Gastroesophageal sphincter (tissue), 4 donors: ENCODE measurements around the gene MCF2L2. TPM values are rescaled to one million over a fixed set of nuclear protein-coding genes. Genes with fewer than 3 reads are reported as not detected.

ENCODE experiments used
- ATAC-seq: fragments of 150-250 bp; one replicate; pipeline ENCODE4 v1.9.1; 2016; ENCODE audit warnings: mild to moderate bottlenecking, moderate library complexity
- H3K27ac ChIP-seq, 4 donors: fragments of 200-600 bp; sonication (generic) in 3 of 4; 1 replicate in 3 of 4; 2 replicates in 1 of 4; pipeline ENCODE4 v1.5.1; 2016 to 2019
- H3K27me3 ChIP-seq: fragments of 200-600 bp; sonication (generic); one replicate; pipeline ENCODE4 v1.5.1; 2019
- H3K36me3 ChIP-seq, 2 donors: fragments of 200-600 bp; sonication (generic); one replicate each; pipeline ENCODE4 v1.5.1; 2019; ENCODE audit warnings: control low read depth in 1 of 2
- H3K4me1 ChIP-seq, 3 donors: fragments of 200-600 bp; sonication (generic); 1 replicate in 2 of 3; 2 replicates in 1 of 3; pipeline ENCODE4 v1.5.1; 2016 to 2019; ENCODE audit warnings: control low read depth in 2 of 3
- H3K4me3 ChIP-seq, 2 donors: fragments of 200-600 bp; sonication (generic); one replicate each; pipeline ENCODE4 v1.5.1; 2019; ENCODE audit warnings: mild to moderate bottlenecking in 1 of 2, moderate library complexity in 1 of 2
- H3K9me3 ChIP-seq, 3 donors: fragments of 200-600 bp; sonication (generic); one replicate each; pipeline ENCODE4 v1.5.1; 2017 to 2019; ENCODE audit warnings: control low read depth in 2 of 3
- CTCF ChIP-seq, 4 experiments: fragments of 200-600 bp in 2 of 4; fragments of 450-650 bp in 2 of 4; sonication (generic) in 1 of 4; IDR thresholded peaks; one replicate each; pipeline ENCODE4 v1.5.1; 2017 to 2019; ENCODE audit warnings: antibody characterized with exemption in 4 of 4, mild to moderate bottlenecking in 2 of 4, moderate library complexity in 2 of 4
- EP300 ChIP-seq: sonication (generic); formaldehyde crosslinking; IDR thresholded peaks from one replicate; pipeline ENCODE4 v1.6.1; 2017; ENCODE audit warnings: antibody characterized with exemption, mild to moderate bottlenecking
- POLR2A ChIP-seq, 2 donors: fragments of 450-650 bp; IDR thresholded peaks; one replicate each; pipeline ENCODE4 v1.6.1; 2017; ENCODE audit warnings: antibody characterized with exemption in 2 of 2, mild to moderate bottlenecking in 2 of 2, moderate library complexity in 1 of 2
- POLR2AphosphoS5 ChIP-seq: sonication (generic); formaldehyde crosslinking; IDR thresholded peaks from one replicate; pipeline ENCODE4 v1.6.1; 2017; ENCODE audit warnings: antibody characterized with exemption
- WGBS, 2 donors: methylation state at CpG; one replicate each; pipeline ENCODE4 v1.1.5; 2018; ENCODE audit warnings: low coverage in 1 of 2; 5-methylcytosine and 5-hydroxymethylcytosine counted together
- total RNA-seq, 4 donors: library from RNA; depleted of rRNA; stranded (reverse); fragments of >200 nt; gene quantifications; one replicate each; pipeline ENCODE4 v1.1.0, GENCODE V29; 2016

The MCF2L2 gene
- total RNA-seq, 4 donors from 2014 or later = 0.67 to 4.0 (median 2.7) TPM

GRCh38 chr3:183464480-183464879, 36.1 kb upstream of the MCF2L2 start:
- no peak for ATAC-seq
- H3K36me3 ChIP-seq = no peaks in the 10 kb centered on the region
- 43% methylated on average over 2 of the region's 2 CpGs; no CpG with 5 or more reads in 1 of the 2 donors for WGBS, 2 donors
- H3K27me3 ChIP-seq = no peaks in the 10 kb centered on the region
- H3K4me3 ChIP-seq = no peak overlapping the region
- H3K4me1 ChIP-seq = peaks cover 0 to 5% (median 0%) of the 10 kb centered on the region in 3 donors
- no peaks in the 10 kb centered on the region for H3K9me3 ChIP-seq
- H3K27ac ChIP-seq = no peak overlapping the region
- TF ChIP-seq POLR2A (IDR thresholded peaks at IDR 0.05) (no peak), POLR2AphosphoS5 (no peak), CTCF (IDR thresholded peaks at IDR 0.05) (no peak), EP300 (no peak)

GRCh38 chr3:183460081-183461055, 31.9 kb upstream of the MCF2L2 start:
- TF ChIP-seq POLR2AphosphoS5 (no peak), EP300 (no peak), CTCF (IDR thresholded peaks at IDR 0.05) (no peak), POLR2A (IDR thresholded peaks at IDR 0.05) (no peak)
- Histone ChIP-seq H3K36me3 (peaks cover 0 to 11% of the 10 kb centered on the region in 2 donors), H3K27ac (no peak overlapping the region), H3K9me3 (no peaks in the 10 kb centered on the region), H3K4me3 (no peak overlapping the region), H3K4me1 (no peaks in the 10 kb centered on the region), H3K27me3 (no peaks in the 10 kb centered on the region)
- no peak for ATAC-seq
- WGBS, 2 donors = 85 to 94% methylated on average over 5 to 6 of the region's 7 CpGs

- H3K9me3 ChIP-seq = no peaks in the 10 kb centered on the region
- TF ChIP-seq POLR2A (IDR thresholded peaks at IDR 0.05) (no peak), CTCF (IDR thresholded peaks at IDR 0.05) (no peak), POLR2AphosphoS5 (no peak), EP300 (no peak)
- no peaks in the 10 kb centered on the region for H3K27me3 ChIP-seq
- H3K4me1 ChIP-seq = peaks cover 0 to 1% (median 0%) of the 10 kb centered on the region in 3 donors
- no peak for ATAC-seq
- H3K36me3 ChIP-seq = peaks cover 0 to 45% of the 10 kb centered on the region in 2 donors
- WGBS, 2 donors = 85 to 93% methylated on average over 4 to 5 of the region's 5 CpGs
- no peak overlapping the region for H3K27ac ChIP-seq
- H3K4me3 ChIP-seq = no peak overlapping the region
Observed at GRCh38 chr3:183455089-183455488, 26.7 kb upstream of the MCF2L2 start.

GRCh38 chr3:183454064-183454463, 25.6 kb upstream of the MCF2L2 start:
- WGBS, 2 donors = 86 to 100% methylated on average over 1 to 4 of the region's 4 CpGs
- ATAC-seq = no peak

More at GRCh38 chr3:183454064-183454463, 25.6 kb upstream of the MCF2L2 start:
- H3K4me1 ChIP-seq = peaks cover 0 to 11% (median 2%) of the 10 kb centered on the region in 3 donors
- peaks cover 0 to 45% of the 10 kb centered on the region in 2 donors for H3K36me3 ChIP-seq
- H3K9me3 ChIP-seq = no peaks in the 10 kb centered on the region
- no peaks in the 10 kb centered on the region for H3K27me3 ChIP-seq
- H3K4me3 ChIP-seq = no peak overlapping the region
- H3K27ac ChIP-seq = no peak overlapping the region
- TF ChIP-seq POLR2AphosphoS5 (no peak), POLR2A (IDR thresholded peaks at IDR 0.05) (no peak), EP300 (no peak), CTCF (IDR thresholded peaks at IDR 0.05) (no peak)
